Large intestine (tissue), 3 donors: Measurements from ENCODE around the gene ELSPBP1. TPM values are rescaled to one million over a fixed set of nuclear protein-coding genes. Genes with fewer than 3 reads are reported as not detected.

Source experiments
- DNase-seq, 2 donors: peaks; one replicate each; pipeline versions ENCODE4 v3.0.0 to v3.0.0-alpha.2; 2013
- H3K27ac ChIP-seq: one replicate; pipeline ENCODE4 v1.5.1; 2013; ENCODE audit warnings: low read length
- H3K27me3 ChIP-seq: 2 replicates; pipeline ENCODE4 v1.6.1; 2013; ENCODE audit warnings: low read length; ENCODE audit not compliant: control insufficient read depth, insufficient read depth
- H3K36me3 ChIP-seq: 2 replicates; pipeline ENCODE4 v1.6.1; 2013; ENCODE audit warnings: low read length; ENCODE audit not compliant: control insufficient read depth, insufficient read depth
- H3K4me1 ChIP-seq: one replicate; pipeline ENCODE4 v1.6.1; 2013; ENCODE audit warnings: low read length; ENCODE audit not compliant: control insufficient read depth, insufficient read depth
- H3K4me3 ChIP-seq: one replicate; pipeline ENCODE4 v1.5.1; 2013; ENCODE audit warnings: low read length
- H3K9me3 ChIP-seq: one replicate; pipeline ENCODE4 v1.6.1; 2013; ENCODE audit warnings: mild to moderate bottlenecking, low read depth, low read length, moderate library complexity; ENCODE audit not compliant: control insufficient read depth
- WGBS: methylation state at CpG from one replicate; pipeline ENCODE4 v1.1.5; 2013; ENCODE audit warnings: low lambda C conversion rate; ENCODE audit not compliant: insufficient coverage; 5-methylcytosine and 5-hydroxymethylcytosine counted together
- polyA plus RNA-seq: library from polyadenylated mRNA; unstranded; fragments of 120-200 nt; gene quantifications from one replicate; pipeline ENCODE4 v1.2.1, GENCODE V29; 2013

Gene ELSPBP1
- polyA plus RNA-seq, 1 donor, result 0.07 TPM

DNA sequence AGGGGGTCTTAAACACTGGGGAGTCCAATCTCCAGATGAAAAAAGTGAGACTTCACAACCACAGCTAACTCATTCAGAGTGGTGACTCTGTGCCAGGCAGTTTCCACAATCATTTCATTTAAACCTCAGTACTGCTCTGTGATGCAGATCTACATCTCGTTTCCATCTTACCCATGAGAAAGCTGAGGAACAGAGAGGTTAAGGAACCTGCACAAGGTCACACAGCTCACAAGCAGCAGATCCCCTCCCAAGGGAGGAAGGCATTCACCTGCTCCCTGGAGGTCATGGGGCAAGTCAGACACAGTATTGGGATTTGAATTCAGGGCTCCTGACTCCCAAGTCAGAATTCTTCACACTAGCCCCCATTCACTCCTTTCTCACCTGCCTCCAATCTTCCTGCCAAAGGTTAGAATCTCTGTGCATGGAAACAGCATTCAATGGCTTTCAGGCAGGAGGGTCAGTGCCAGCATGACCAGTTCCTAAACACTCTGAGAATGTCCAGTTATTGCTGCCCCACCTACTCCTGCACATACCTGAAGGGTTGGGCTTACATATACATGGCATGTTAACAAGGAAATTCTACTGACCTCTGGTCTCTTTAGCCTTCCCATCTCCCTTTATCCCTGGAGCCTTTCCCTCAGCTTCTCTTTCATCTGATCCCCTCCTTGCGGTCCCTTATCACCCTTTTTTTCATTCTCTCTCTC lies 47.6 kb downstream of the ELSPBP1 start:
- H3K27me3 ChIP-seq, result no peaks in the 10 kb centered on the region
- no peak overlapping the region for H3K4me3 ChIP-seq
- no peaks in the 10 kb centered on the region for H3K4me1 ChIP-seq
- WGBS, result no CpG with 5 or more reads among the region's 2 CpGs
- no peak for DNase-seq
- no peak overlapping the region for H3K27ac ChIP-seq
- no peaks in the 10 kb centered on the region for H3K36me3 ChIP-seq
- H3K9me3 ChIP-seq, result no peaks in the 10 kb centered on the region

DNA sequence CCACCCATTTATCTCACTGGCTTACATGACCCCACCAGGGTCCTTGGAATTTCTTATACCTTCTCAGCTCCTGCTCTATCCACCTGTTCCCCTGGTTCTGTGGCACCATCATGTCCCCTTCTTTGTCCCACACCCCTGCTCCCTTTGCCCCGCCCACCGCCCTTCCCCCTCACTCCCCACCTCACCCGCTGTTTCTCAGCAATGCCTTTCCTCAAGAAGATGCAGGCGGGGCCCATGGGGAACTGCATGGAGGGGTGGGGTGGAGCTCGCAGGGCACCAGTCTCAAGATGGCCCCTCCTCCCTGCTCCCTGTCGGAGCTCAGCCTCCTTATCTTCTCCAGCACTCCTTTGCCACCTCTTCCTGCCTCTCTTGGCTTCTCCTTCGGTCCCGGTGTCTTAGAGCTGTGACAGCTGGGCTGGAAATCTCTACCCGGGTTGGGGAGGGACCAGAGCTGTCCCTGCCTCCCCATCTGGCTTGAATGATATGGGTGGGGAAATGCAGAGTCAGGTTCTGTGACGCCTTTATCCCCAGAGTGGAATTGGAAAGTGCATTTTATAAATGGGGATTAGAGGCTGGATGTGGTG lies 49.3 kb downstream of the ELSPBP1 start, which contains the start of gene CABP5:
TSS of gene CABP5 (minus strand) at position 405 of the 584 bp plus-strand sequence. CDS start at position 248, 157 bp downstream.
- Histone ChIP-seq H3K27ac (no peak within 1 kb of the TSS), H3K9me3 (no peaks in the 10 kb centered on the region), H3K4me3 (no peak within 1 kb of the TSS), H3K4me1 (no peaks in the 10 kb centered on the region), H3K27me3 (no peaks in the 10 kb centered on the region), H3K36me3 (no peaks in the 10 kb centered on the region)
- no CpG with 5 or more reads among the region's 10 CpGs for WGBS
- DNase-seq, result no peak

DNA sequence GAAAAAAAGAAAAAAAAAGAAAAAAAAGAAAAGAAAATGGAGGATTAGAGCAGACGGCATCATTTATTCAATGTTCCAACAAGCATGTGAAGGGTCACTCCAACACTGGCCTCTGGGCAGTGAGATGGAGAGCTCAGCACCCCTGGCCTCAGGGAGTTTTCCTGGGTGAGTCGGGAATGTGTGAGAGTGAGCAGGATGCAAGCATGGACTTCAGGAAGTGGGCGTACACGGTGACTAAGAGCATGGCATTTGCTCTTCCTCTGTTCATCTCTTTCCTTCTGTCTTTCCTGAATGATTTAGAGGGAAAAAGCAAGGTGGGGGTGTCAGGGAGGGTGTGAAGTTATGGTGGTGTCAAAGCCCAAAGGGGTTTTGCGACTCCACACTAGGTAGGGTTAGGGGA lies 50.1 kb downstream of the ELSPBP1 start:
- WGBS, result no CpG with 5 or more reads among the region's 5 CpGs

DNA sequence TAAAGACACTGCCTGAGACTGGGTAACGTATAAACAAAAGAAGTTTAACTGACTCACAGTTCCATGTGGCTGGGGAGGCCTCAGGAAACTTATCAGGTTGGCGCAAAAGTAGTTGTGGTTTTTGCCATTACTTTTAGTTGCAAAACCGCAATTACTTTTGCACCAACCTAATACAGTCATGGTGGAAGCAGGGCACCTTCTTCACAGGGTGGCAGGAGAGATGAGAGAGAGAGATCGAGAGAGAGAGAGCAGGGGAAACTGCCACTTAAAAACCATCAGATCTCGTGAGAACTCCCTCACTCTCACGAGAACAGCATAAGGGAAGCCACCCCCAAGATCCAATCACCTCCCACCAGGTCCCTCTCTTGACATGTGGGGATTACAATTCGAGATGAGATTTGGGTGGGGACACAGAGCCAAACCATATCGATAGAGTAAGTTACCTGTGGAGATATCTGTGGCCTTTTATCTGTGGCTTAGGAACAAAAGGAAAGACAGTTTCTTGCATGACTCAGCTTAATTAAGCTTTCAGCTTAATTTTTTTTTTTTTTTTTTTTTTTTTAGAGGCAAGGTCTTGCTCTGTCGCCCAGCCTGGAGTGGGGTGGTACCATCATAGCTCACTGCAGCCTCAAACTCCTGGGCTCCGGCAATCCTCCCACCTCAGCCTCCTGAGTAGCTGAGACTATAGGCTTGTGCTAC lies 57.1 kb downstream of the ELSPBP1 start:
- Histone ChIP-seq H3K36me3 (no peaks in the 10 kb centered on the region), H3K4me1 (no peaks in the 10 kb centered on the region), H3K27me3 (no peaks in the 10 kb centered on the region), H3K9me3 (peaks cover 2% of the 10 kb centered on the region), H3K4me3 (no peak overlapping the region), H3K27ac (no peak overlapping the region)
- WGBS, result no CpG with 5 or more reads among the region's 10 CpGs
- DNase-seq, result no peak

More for the DNA sequence above, 50.1 kb downstream of the ELSPBP1 start:
- Histone ChIP-seq H3K27me3 (no peaks in the 10 kb centered on the region), H3K36me3 (no peaks in the 10 kb centered on the region), H3K4me1 (no peaks in the 10 kb centered on the region), H3K27ac (no peak overlapping the region), H3K9me3 (no peaks in the 10 kb centered on the region), H3K4me3 (no peak overlapping the region)
- no peak for DNase-seq

GRCh38 chr19:48053076-48053475 lies 58.6 kb downstream of the ELSPBP1 start:
- peaks cover 2% of the 10 kb centered on the region for H3K9me3 ChIP-seq
- H3K4me1 ChIP-seq, result no peaks in the 10 kb centered on the region
- no peaks in the 10 kb centered on the region for H3K36me3 ChIP-seq
- H3K4me3 ChIP-seq, result no peak overlapping the region
- no peak overlapping the region for H3K27ac ChIP-seq
- no peak for DNase-seq
- no peaks in the 10 kb centered on the region for H3K27me3 ChIP-seq
- WGBS, result 83% methylated on average over 1 of the region's 5 CpGs

DNA sequence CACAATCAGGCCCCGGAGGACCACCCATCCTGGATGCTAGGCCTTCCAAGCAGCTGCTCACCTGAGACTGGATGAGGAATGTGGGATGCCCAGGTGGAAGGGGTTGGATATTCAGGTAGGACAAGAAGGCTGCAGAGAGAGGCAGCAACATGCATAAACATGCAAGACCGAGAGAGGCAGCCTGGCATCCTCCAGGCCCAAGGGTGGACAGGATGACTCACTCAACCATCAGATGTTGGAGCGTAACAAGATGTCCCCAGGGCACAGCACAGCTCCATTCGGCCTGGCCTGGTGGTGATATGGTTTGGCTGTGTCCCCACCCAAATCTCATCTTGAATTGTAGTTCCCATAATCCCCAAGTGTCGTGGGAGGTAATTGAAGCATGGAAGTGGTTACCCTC lies 59.4 kb downstream of the ELSPBP1 start:
- H3K27ac ChIP-seq, result no peak overlapping the region

GRCh38 chr19:48059331-48059730 lies 64.9 kb downstream of the ELSPBP1 start:
- no peak overlapping the region for H3K4me3 ChIP-seq
- no peaks in the 10 kb centered on the region for H3K4me1 ChIP-seq
- no peaks in the 10 kb centered on the region for H3K9me3 ChIP-seq
- no CpG with 5 or more reads among the region's 6 CpGs for WGBS
- H3K27ac ChIP-seq, result no peak overlapping the region
- peaks cover 6% of the 10 kb centered on the region for H3K27me3 ChIP-seq
- no peak for DNase-seq
- H3K36me3 ChIP-seq, result no peaks in the 10 kb centered on the region

More for the DNA sequence above, 59.4 kb downstream of the ELSPBP1 start:
- Histone ChIP-seq H3K4me1 (no peaks in the 10 kb centered on the region), H3K4me3 (no peak overlapping the region), H3K9me3 (peaks cover 2% of the 10 kb centered on the region), H3K36me3 (no peaks in the 10 kb centered on the region), H3K27me3 (no peaks in the 10 kb centered on the region)
- no peak for DNase-seq
- WGBS, result no CpG with 5 or more reads among the region's 5 CpGs

DNA sequence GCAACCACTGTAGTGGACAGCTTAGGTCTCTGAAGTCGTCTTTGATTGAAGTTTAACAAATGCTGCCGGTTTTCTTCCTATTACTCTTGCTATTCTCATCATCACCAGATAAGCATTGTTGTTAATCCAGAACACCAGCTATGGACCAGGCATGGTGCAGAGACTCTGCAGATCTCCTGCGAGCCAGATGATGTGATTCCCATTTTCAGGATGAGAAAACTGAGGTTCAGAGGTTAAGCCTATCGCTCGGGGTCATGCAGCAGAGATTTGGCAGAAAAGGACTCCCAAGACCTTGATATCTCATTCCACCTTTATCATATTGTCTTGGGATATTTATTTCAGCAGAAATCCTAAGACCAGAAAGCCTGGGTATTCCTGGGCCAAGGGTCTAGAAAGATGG lies 65.9 kb downstream of the ELSPBP1 start:
- Histone ChIP-seq H3K4me3 (no peak overlapping the region), H3K9me3 (no peaks in the 10 kb centered on the region), H3K27me3 (peaks cover 6% of the 10 kb centered on the region), H3K36me3 (no peaks in the 10 kb centered on the region), H3K4me1 (no peaks in the 10 kb centered on the region), H3K27ac (no peak overlapping the region)
- no peak for DNase-seq
- WGBS, result no CpG with 5 or more reads among the region's 5 CpGs

DNA sequence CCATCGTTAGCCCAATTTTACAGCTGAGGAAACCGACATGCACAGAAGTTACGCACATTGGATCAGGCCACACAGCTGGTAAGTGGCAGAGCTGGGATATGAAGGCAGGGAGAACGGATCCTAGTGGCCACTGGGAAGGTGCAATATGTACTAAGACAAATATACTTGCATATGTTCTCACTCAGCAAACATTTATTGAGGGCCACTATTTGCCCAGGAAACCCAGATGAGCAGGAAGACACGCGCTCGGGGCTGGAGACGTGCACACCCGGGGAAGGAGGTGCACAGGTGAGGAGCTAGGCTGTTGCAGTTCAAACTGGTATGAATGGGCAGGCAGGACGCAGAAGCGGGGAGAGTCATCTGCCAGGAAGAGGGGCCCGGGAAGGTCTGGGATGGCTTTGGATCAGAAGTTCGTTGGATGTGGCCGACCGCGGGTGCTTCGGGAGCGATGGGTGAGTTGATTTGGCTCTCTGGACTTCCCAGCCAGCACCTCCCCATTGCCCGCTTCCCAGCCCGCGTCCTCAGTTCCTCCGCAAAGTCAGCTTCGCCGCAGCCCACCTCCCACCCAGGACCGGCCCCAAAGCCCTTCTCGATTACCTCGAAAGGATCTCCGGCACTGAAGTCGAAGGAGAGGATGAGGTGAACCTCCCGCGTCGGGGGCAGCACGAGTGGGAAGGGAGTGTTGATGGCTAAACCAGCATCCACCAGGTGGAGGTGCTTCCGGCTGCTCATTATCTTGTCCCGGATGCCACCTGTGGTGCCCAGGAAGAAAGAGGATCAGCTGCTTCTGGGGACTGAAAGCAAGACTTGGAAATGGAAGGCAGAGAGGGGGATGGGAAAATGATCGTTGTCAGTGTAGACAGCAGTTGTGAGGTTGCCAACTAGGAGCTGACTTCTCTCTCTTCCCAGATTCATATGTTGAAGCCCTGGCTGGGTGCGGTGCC lies 67.2 kb downstream of the ELSPBP1 start:
- H3K4me1 ChIP-seq, result no peaks in the 10 kb centered on the region
- WGBS, result 47% methylated on average over 3 of the region's 37 CpGs
- no peaks in the 10 kb centered on the region for H3K9me3 ChIP-seq
- no peaks in the 10 kb centered on the region for H3K36me3 ChIP-seq
- peak in 1 of 2 donors; percentile 8 for DNase-seq
- no peak overlapping the region for H3K4me3 ChIP-seq
- no peak overlapping the region for H3K27ac ChIP-seq
- peaks cover 6% of the 10 kb centered on the region for H3K27me3 ChIP-seq

GRCh38 chr19:48064509-48064908 lies 70.1 kb downstream of the ELSPBP1 start:
- H3K4me1 ChIP-seq, result no peaks in the 10 kb centered on the region
- DNase-seq, result no peak
- H3K4me3 ChIP-seq, result no peak overlapping the region
- peaks cover 6% of the 10 kb centered on the region for H3K27me3 ChIP-seq
- H3K27ac ChIP-seq, result no peak overlapping the region
- H3K9me3 ChIP-seq, result no peaks in the 10 kb centered on the region
- WGBS, result 100% methylated on average over 1 of the region's 2 CpGs
- H3K36me3 ChIP-seq, result no peaks in the 10 kb centered on the region
